Measurements from ENCODE around the gene RAB11A.
"Not testable (repeated sequence)": the region's sequence is repeated elsewhere in the genome, so short reads cannot be mapped to it uniquely, and the experiment has no call there.

RAB11A gene

DNA sequence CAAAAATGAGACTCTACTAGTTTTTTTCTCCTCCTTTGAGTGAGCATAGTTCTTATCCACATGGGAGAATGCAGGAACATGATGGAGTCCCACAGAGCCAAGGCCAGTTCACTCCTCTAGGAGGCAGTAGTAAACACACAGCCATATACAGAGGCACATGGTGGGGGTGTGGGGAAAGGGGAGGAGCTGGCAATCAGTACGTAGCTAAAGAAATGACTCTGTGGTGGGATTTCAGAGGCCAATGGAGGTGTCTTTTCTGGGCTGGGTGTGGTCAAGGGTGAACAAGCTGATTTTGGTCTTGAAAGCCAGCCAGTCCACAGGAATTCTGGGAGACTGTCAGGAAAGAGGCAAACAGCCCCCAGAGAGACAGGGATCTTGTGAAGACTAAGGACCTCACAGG is 6.6 kb upstream of the RAB11A start (continued):
- TF ChIP-seq SNAI2 (CRISPR knock-in tag; IDR thresholded peaks at IDR 0.05), result no peak
- no peak for TF ChIP-seq ZFP3 (CRISPR knock-in tag; IDR thresholded peaks at IDR 0.05)
- no peak for TF ChIP-seq GLIS3 (CRISPR knock-in tag; IDR thresholded peaks at IDR 0.05)
- TF ChIP-seq CSDC2 (CRISPR knock-in tag; IDR thresholded peaks at IDR 0.05), result no peak

DNA sequence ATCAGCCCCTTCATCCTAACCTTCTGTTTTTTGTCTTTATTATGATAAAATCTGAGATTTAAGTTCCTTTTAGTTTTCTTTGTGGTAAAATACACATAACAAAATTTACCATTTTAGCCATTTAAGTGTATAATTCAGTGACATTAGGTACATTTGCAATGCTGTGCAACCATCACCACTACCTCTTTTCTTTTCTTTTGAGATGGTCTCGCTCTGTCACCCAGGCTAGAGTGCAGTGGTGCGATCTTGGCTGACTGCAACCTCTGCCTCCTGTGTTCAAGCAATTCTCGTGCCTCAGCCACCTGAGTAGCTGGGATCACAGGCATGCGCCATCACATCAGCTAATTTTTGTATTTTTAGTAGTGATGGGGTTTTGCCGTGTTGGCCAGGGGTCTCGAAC is 6.2 kb upstream of the RAB11A start:
- TF ChIP-seq BACH2 (CRISPR knock-in tag; IDR thresholded peaks at IDR 0.05; ENCODE audit: borderline replicate concordance), result no peak
- TF ChIP-seq OSR1 (CRISPR knock-in tag; IDR thresholded peaks at IDR 0.05), result no peak
- no peak for TF ChIP-seq CSRNP3 (CRISPR knock-in tag; IDR thresholded peaks at IDR 0.05)
- TF ChIP-seq CREB5 (CRISPR knock-in tag; IDR thresholded peaks at IDR 0.05; ENCODE audit: low read depth), result no peak
- no peak for TF ChIP-seq ZC3H10 (CRISPR knock-in tag; IDR thresholded peaks at IDR 0.05)
- no peak for TF ChIP-seq ZNF8 (CRISPR knock-in tag; IDR thresholded peaks at IDR 0.05)
- TF ChIP-seq ZFP3 (CRISPR knock-in tag; IDR thresholded peaks at IDR 0.05), result no peak
- no peak for TF ChIP-seq RARB (CRISPR knock-in tag; IDR thresholded peaks at IDR 0.05)
- TF ChIP-seq GLIS3 (CRISPR knock-in tag; IDR thresholded peaks at IDR 0.05), result no peak
- no peak for TF ChIP-seq PATZ1 (CRISPR knock-in tag; IDR thresholded peaks at IDR 0.05; ENCODE audit: borderline replicate concordance)
- no peak for TF ChIP-seq ZNF70 (CRISPR knock-in tag; IDR thresholded peaks at IDR 0.05)
- no peak for TF ChIP-seq SNAI2 (CRISPR knock-in tag; IDR thresholded peaks at IDR 0.05)
- ATAC-seq, result no peak

- no peak for ATAC-seq
- TF ChIP-seq CREB5 (CRISPR knock-in tag; IDR thresholded peaks at IDR 0.05; ENCODE audit: low read depth) (no peak), ZNF565 (CRISPR knock-in tag; conservative IDR thresholded peaks at IDR 0.05; ENCODE audit: low read depth) (no peak), ZC3H10 (CRISPR knock-in tag; IDR thresholded peaks at IDR 0.05) (no peak), OSR1 (CRISPR knock-in tag; IDR thresholded peaks at IDR 0.05) (no peak), ISL1 (CRISPR knock-in tag; IDR thresholded peaks at IDR 0.05) (no peak), ZNF8 (CRISPR knock-in tag; IDR thresholded peaks at IDR 0.05) (no peak), SNAI2 (CRISPR knock-in tag; IDR thresholded peaks at IDR 0.05) (no peak), TCF4 (CRISPR knock-in tag; IDR thresholded peaks at IDR 0.05; ENCODE audit: borderline replicate concordance) (no peak)
These were observed 2.0 kb upstream of the RAB11A start for GRCh38 chr15:65867244-65867643.

DNA sequence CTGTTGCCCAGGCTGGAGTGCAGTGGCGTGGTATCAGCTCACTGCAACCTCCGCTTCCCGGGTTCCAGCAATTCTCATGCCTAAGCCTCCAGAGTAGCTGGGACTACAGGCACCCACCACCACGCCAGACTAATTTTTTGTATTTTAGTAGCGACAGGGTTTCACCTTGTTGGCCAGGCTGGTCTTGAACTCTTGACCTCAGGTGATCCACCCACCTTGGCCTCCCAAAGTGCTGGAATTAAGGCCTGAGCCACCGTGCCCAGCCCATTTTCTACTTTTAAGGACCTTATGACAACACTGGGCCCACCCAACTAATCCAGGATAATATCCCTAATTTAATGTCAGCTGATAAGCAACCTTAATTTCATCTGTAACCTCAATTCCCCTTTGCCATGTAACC is 1.4 kb upstream of the RAB11A start:
- not testable (repeated sequence) for ATAC-seq

GRCh38 chr15:65868546-65869125 is 655 bp upstream of the RAB11A start:
- TF ChIP-seq SNAI2 (CRISPR knock-in tag; IDR thresholded peaks at IDR 0.05) (no peak), TSHZ2 (CRISPR knock-in tag; IDR thresholded peaks at IDR 0.05) (no peak), RARB (CRISPR knock-in tag; IDR thresholded peaks at IDR 0.05) (no peak), ZC3H10 (CRISPR knock-in tag; IDR thresholded peaks at IDR 0.05) (no peak), ZFP3 (CRISPR knock-in tag; IDR thresholded peaks at IDR 0.05) (no peak), ZNF70 (CRISPR knock-in tag; IDR thresholded peaks at IDR 0.05) (no peak), ARNTL (CRISPR knock-in tag; IDR thresholded peaks at IDR 0.05; ENCODE audit: borderline replicate concordance, low read depth) (no peak), PPARA (CRISPR knock-in tag; IDR thresholded peaks at IDR 0.05; ENCODE audit: borderline replicate concordance) (no peak), OSR1 (CRISPR knock-in tag; IDR thresholded peaks at IDR 0.05) (no peak), BACH2 (CRISPR knock-in tag; IDR thresholded peaks at IDR 0.05; ENCODE audit: borderline replicate concordance) (no peak), ESRRG (CRISPR knock-in tag; IDR thresholded peaks at IDR 0.05) (no peak), ZFP30 (CRISPR knock-in tag; IDR thresholded peaks at IDR 0.05) (no peak)
- TF ChIP-seq, protein P1, sequence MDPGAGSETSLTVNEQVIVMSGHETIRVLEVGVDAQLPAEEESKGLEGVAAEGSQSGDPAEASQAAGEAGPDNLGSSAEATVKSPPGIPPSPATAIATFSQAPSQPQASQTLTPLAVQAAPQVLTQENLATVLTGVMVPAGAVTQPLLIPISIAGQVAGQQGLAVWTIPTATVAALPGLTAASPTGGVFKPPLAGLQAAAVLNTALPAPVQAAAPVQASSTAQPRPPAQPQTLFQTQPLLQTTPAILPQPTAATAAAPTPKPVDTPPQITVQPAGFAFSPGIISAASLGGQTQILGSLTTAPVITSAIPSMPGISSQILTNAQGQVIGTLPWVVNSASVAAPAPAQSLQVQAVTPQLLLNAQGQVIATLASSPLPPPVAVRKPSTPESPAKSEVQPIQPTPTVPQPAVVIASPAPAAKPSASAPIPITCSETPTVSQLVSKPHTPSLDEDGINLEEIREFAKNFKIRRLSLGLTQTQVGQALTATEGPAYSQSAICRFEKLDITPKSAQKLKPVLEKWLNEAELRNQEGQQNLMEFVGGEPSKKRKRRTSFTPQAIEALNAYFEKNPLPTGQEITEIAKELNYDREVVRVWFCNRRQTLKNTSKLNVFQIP (CRISPR knock-in tag; IDR thresholded peaks at IDR 0.05; ENCODE audit: borderline replicate concordance, low read depth), result no peak
- no peak; the same call in 2 of the 3 replicates for ATAC-seq

All from SK-N-SH treated with all-trans-retinoic acid at 6 μM for 48 hours (cell line).